ENCODE results near the gene NXPH3.

DNA sequence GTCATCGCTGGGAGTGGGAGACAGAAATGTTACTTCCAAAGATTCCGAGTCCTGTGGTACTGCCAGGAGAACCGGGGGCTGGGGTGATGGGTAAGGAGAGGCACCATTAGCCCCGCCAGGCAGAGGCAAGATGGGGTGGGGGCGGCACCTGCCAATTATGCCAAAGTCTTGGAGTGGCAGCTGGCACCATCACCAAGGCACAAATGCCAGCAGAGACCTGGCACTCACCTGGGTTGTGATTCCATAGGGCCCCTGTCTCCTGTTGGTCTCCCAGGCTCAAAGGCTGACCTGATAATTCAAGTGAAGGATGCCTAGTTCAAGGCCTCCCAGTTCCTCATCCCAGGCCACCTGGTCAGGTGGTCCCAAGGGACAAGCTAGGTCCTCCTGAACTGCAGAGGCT is 7.6 kb downstream of the NXPH3 start:
- TF ChIP-seq EZH2phosphoT487 (IDR thresholded peaks at IDR 0.05; ENCODE audit: borderline replicate concordance, low read length) (no peak), CTCF (conservative IDR thresholded peaks at IDR 0.05; ENCODE audit: low read depth, low read length) (no peak)

All from PC-3 (cell line).